HG02642 (cell line): ENCODE measurements around the gene SYT14.
"Not testable (repeated sequence)": the region's sequence is repeated elsewhere in the genome, so short reads cannot be mapped to it uniquely, and the experiment has no call there.

Experiments used
- ATAC-seq: cut with Tn5 transposase; IDR thresholded peaks from one replicate; pipeline ENCODE4 v1.9.1; 2021; ENCODE audit warnings: mild to moderate bottlenecking; ENCODE audit not compliant: unreplicated experiment, poor library complexity

The SYT14 gene

DNA sequence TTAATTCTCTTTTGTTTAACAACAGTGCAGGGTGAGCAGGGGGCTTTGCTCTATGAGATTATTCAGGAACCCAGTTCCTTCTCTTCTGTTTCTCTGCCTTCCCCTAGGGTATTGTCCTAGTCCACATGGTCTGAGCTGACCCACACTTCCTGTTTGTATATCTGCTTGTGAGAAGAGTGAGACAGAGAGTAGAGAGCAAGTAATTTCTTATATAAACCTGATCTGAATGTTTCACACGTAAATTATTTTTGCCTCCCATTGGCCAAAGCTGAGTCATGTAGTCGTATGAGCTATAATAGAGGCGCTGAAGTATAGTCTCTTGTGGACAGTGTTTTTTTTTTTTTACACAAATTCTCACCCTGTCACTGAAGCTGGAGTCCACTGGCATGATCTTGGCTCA, 160.3 kb downstream of the SYT14 start:
- no peak for ATAC-seq

- no peak for ATAC-seq
These were observed 161.9 kb downstream of the SYT14 start for GRCh38 chr1:210099921-210100320.

DNA sequence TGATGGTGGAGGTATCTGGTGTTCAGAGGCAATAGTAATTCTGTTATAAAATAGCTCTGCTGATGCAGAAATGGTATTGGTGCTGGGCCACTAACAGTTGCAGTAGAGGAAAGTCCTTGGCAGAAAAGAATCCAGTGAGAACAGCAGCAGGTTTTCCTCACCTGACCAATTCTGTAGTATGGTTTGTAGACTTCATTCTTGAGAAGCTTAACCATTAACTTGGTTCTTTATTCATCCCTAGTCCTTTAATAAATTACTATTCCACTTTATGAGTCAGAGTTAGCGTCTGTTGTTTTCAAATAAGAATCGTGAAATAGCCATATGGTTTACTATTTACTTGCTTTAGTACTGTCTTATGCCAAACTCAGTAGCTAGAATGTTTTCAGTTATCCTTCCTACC, 166.1 kb downstream of the SYT14 start:
- ATAC-seq, result no peak

DNA sequence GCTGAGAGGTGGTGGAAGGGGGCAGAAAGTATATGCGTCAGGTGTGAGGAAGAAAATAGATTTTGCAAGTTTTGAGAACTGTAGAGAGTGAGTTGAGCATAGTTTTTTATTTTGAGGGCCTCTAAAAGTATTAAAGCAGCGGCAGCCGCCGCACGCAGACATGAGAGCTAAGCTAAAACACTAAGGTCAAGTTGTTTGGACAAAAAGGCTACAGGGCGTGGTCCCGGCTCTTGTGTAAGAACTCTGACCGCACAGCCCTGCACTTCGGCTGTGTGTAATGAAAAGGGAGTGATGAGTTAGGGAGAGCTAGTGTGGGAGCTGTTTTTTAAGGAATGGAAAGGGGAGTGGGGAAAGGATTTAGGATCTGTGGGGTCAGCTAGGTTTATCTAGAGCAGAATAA, 174.9 kb downstream of the SYT14 start:
- ATAC-seq, result not testable (repeated sequence)

GRCh38 chr1:210117198-210117597, 179.2 kb downstream of the SYT14 start:
- ATAC-seq, result no peak

- no peak for ATAC-seq
These were observed 179.7 kb downstream of the SYT14 start for GRCh38 chr1:210117681-210118170.

GRCh38 chr1:210123383-210123782, 185.4 kb downstream of the SYT14 start:
- no peak for ATAC-seq

GRCh38 chr1:210123924-210124589, 186.0 kb downstream of the SYT14 start:
- no peak for ATAC-seq

- no peak for ATAC-seq
These were observed 186.7 kb downstream of the SYT14 start for GRCh38 chr1:210124736-210125135.

- no peak for ATAC-seq
These were observed 187.1 kb downstream of the SYT14 start for GRCh38 chr1:210125143-210125542.

- ATAC-seq, result no peak
These were observed 191.1 kb downstream of the SYT14 start for GRCh38 chr1:210129092-210129491.

- peak; percentile 79 for ATAC-seq
These were observed 191.7 kb downstream of the SYT14 start for GRCh38 chr1:210129759-210130158.

DNA sequence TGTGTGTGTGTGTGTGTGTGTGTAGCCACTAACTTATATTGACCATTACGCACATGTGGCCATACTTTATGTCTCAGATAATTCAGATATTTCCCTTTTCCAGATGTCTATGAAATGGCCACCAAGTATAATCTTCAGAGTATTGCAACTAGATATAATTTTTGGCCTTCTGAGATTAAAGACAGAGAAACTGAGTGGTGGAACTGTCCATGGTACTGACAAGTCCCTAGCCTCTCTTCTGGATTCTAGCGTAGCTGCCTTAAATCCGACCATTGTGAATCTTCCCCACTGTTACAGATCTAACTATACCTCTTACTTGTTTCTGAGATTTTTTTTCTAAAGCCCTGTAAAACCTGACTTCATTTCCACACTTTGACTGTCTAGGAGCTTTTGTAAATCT, 194.6 kb downstream of the SYT14 start:
- ATAC-seq, result no peak

DNA sequence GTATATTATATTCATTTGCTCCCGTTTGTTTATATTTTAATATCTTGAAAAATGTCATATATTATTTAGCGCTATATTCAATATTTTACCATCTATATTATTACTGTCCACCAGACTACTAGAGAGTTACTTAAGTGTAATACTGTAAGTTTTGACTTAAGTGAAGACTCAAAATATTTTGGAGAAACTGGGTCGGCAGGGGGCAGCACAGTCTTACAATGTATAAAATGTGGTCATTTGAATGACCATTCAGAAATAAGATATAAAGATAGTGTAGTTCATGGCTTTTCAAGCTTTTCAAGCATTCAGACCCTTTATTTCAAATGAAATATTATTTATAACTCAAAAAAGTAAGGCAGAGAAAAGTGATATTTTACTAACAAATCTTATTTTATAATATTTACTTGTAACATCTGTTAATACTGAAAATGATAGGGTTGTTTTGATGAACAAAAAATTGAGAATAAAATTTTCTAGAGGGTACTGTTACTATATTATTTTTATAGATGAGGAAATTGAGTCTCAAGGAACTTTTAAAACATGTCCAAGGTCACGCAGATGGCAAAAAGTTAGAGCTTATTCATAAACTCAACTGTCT, 205.5 kb downstream of the SYT14 start:
- ATAC-seq, result no peak

- no peak for ATAC-seq
These were observed 206.7 kb downstream of the SYT14 start for GRCh38 chr1:210144736-210145135.

- no peak for ATAC-seq
These were observed 213.1 kb downstream of the SYT14 start for GRCh38 chr1:210151052-210151672.

GRCh38 chr1:210159211-210159610, 221.2 kb downstream of the SYT14 start:
- no peak for ATAC-seq

- ATAC-seq, result no peak
These were observed 232.2 kb downstream of the SYT14 start for GRCh38 chr1:210170220-210170619.

DNA sequence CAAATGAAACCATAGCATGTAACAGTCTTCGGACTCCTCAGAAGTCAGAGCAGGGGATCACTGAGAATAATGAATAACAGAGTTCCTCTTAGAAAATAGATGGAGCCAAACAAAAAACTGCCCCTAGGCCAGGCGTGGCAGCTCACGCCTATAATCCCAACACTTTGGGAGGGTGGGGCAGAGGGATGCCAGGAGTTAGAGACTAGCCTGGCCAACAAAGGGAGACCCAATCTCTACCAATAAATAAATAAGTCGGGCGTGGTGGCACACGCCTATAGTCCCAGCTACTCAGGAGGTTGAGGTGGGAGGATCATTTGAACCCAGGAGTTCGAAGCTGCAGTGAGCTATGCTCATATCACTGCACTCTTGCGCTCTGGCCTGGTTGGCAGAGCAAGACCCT, 236.1 kb downstream of the SYT14 start:
- ATAC-seq, result no peak

GRCh38 chr1:210185063-210185462, 247.0 kb downstream of the SYT14 start:
- no peak for ATAC-seq

- not testable (repeated sequence) for ATAC-seq
These were observed 250.0 kb downstream of the SYT14 start for GRCh38 chr1:210187849-210188606.
